Neural cell (in vitro differentiated cells): ENCODE data around the gene CD4.

Experiments
- CTCF ChIP-seq: fragments of 450-650 bp; IDR thresholded peaks from 2 replicates; pipeline ENCODE4 v1.5.1; 2014; ENCODE audit warnings: antibody characterized with exemption, mild to moderate bottlenecking, moderate library complexity; ENCODE audit not compliant: poor library complexity, severe bottlenecking
- EP300 ChIP-seq: fragments of 450-650 bp; conservative IDR thresholded peaks from 2 replicates; pipeline ENCODE4 v1.6.1; 2014; ENCODE audit warnings: antibody characterized with exemption, mild to moderate bottlenecking, moderate library complexity; ENCODE audit not compliant: poor library complexity, severe bottlenecking
- EZH2 ChIP-seq: fragments of 200-600, 300-800 bp; shearing (Covaris generic), sonication (generic); IDR thresholded peaks from 2 replicates; pipeline ENCODE4 v1.6.1; 2014; ENCODE audit warnings: antibody characterized with exemption, low read length, borderline replicate concordance, mild to moderate bottlenecking; ENCODE audit not compliant: insufficient read depth, poor library complexity, severe bottlenecking
- MXI1 ChIP-seq: fragments of 450-650 bp; conservative IDR thresholded peaks from 2 replicates; pipeline ENCODE4 v1.6.1; 2014; ENCODE audit warnings: antibody characterized with exemption, mild to moderate bottlenecking; ENCODE audit not compliant: poor library complexity, severe bottlenecking
- POLR2AphosphoS5 ChIP-seq: IDR thresholded peaks from 2 replicates; pipeline ENCODE4 v1.6.1; 2012
- REST ChIP-seq: IDR thresholded peaks from 2 replicates; pipeline ENCODE4 v1.6.1; 2012; ENCODE audit warnings: borderline replicate concordance
- TAF1 ChIP-seq: IDR thresholded peaks from 2 replicates; pipeline ENCODE4 v1.6.1; 2012; ENCODE audit warnings: low read depth

GRCh38 chr12:6779708-6780432, 9.5 kb upstream of the CD4 start:
- TF ChIP-seq CTCF (no peak), POLR2AphosphoS5 (no peak), REST (no peak), MXI1 (no peak), EZH2 (no peak), TAF1 (no peak), EP300 (no peak)
